ENCODE measurements around the gene FMN2.

Gene FMN2

DNA sequence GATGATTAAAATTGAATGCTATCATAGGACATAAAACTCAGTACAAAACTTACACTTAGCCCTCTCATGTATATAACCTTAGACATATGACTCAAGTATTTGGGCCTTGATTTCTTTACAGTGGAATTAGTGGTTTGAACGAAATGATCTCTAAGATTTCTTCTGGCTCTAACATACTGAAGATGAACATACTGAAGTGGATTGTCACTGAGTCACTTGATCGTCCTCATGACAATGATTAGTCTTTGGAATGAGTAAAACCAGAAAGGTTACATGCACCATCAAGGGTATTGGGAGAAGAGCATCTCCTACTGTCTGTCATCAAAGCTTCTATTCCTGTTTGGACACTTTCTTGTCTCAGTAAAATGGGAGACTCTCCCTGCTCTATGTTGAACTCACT is 17.4 kb downstream of the FMN2 start:
- no peaks in the 10 kb centered on the region for H3K27me3 ChIP-seq (ENCODE audit: insufficient read depth, low read depth)
- TF ChIP-seq CTCF (conservative IDR thresholded peaks at IDR 0.05; ENCODE audit: low read depth, low read length), result no peak
- H3K36me3 ChIP-seq (ENCODE audit: insufficient read depth), result no peaks in the 10 kb centered on the region
- H4K20me1 ChIP-seq (ENCODE audit: insufficient read depth), result no peaks in the 10 kb centered on the region
- no peak overlapping the region for H3K9ac ChIP-seq
- no peaks in the 10 kb centered on the region for H3K79me2 ChIP-seq (ENCODE audit: insufficient read depth, low read depth)
- no peak overlapping the region for H2AFZ ChIP-seq (ENCODE audit: low read depth)
- no peaks in the 10 kb centered on the region for H3K4me1 ChIP-seq (ENCODE audit: low read depth, poor library complexity, severe bottlenecking)
- H3K27ac ChIP-seq, result no peak overlapping the region
- no peak overlapping the region for H3K4me2 ChIP-seq
- no peak overlapping the region for H3K4me3 ChIP-seq (IDR thresholded peaks at IDR 0.05; ENCODE audit: insufficient read depth, low read depth, low read length)

- Histone ChIP-seq H3K27ac (no peak overlapping the region), H3K79me2 (ENCODE audit: insufficient read depth, low read depth) (no peaks in the 10 kb centered on the region), H3K4me2 (no peak overlapping the region), H3K36me3 (ENCODE audit: insufficient read depth) (no peaks in the 10 kb centered on the region), H3K4me1 (ENCODE audit: low read depth, poor library complexity, severe bottlenecking) (no peaks in the 10 kb centered on the region), H4K20me1 (ENCODE audit: insufficient read depth) (no peaks in the 10 kb centered on the region), H3K4me3 (IDR thresholded peaks at IDR 0.05; ENCODE audit: insufficient read depth, low read depth, low read length) (no peak overlapping the region), H2AFZ (ENCODE audit: low read depth) (no peak overlapping the region), H3K9ac (no peak overlapping the region), H3K27me3 (ENCODE audit: insufficient read depth, low read depth) (no peaks in the 10 kb centered on the region)
- TF ChIP-seq CTCF (conservative IDR thresholded peaks at IDR 0.05; ENCODE audit: low read depth, low read length), result no peak
Observed at GRCh38 chr1:240109920-240110636, 18.4 kb downstream of the FMN2 start.

DNA sequence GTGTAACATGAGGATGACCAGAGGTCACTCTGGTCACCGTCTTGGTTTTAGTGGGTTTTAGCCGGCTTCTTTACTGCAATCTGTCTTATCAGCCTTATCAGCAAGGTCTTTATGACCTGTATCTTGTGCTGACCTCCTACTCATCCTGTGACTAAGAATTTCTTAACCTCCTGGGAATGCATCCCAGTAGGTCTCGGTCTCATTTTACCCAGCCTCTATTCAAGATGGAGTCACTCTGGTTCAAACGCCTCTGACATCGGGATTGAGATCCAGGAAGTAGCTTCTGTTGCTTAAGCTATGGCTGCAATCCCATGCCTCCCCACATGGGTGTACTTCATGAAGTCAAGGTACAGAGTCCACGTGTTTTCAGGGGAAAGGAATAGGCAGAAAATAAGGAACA is 19.9 kb downstream of the FMN2 start:
- Histone ChIP-seq H3K4me2 (no peak overlapping the region), H3K36me3 (ENCODE audit: insufficient read depth) (no peaks in the 10 kb centered on the region), H2AFZ (ENCODE audit: low read depth) (no peak overlapping the region), H3K4me1 (ENCODE audit: low read depth, poor library complexity, severe bottlenecking) (no peaks in the 10 kb centered on the region), H3K4me3 (IDR thresholded peaks at IDR 0.05; ENCODE audit: insufficient read depth, low read depth, low read length) (no peak overlapping the region), H3K27me3 (ENCODE audit: insufficient read depth, low read depth) (no peaks in the 10 kb centered on the region), H3K9ac (no peak overlapping the region), H3K79me2 (ENCODE audit: insufficient read depth, low read depth) (no peaks in the 10 kb centered on the region), H3K27ac (no peak overlapping the region), H4K20me1 (ENCODE audit: insufficient read depth) (no peaks in the 10 kb centered on the region)
- no peak for TF ChIP-seq CTCF (conservative IDR thresholded peaks at IDR 0.05; ENCODE audit: low read depth, low read length)

- no peak overlapping the region for H3K27ac ChIP-seq
- TF ChIP-seq CTCF (conservative IDR thresholded peaks at IDR 0.05; ENCODE audit: low read depth, low read length), result no peak
- H3K4me3 ChIP-seq (IDR thresholded peaks at IDR 0.05; ENCODE audit: insufficient read depth, low read depth, low read length), result no peak overlapping the region
- H3K4me1 ChIP-seq (ENCODE audit: low read depth, poor library complexity, severe bottlenecking), result no peaks in the 10 kb centered on the region
- no peak overlapping the region for H3K4me2 ChIP-seq
- H3K27me3 ChIP-seq (ENCODE audit: insufficient read depth, low read depth), result no peaks in the 10 kb centered on the region
- H2AFZ ChIP-seq (ENCODE audit: low read depth), result no peak overlapping the region
- H4K20me1 ChIP-seq (ENCODE audit: insufficient read depth), result no peaks in the 10 kb centered on the region
- no peaks in the 10 kb centered on the region for H3K79me2 ChIP-seq (ENCODE audit: insufficient read depth, low read depth)
- no peak overlapping the region for H3K9ac ChIP-seq
- H3K36me3 ChIP-seq (ENCODE audit: insufficient read depth), result no peaks in the 10 kb centered on the region
Observed at GRCh38 chr1:240114222-240114621, 22.5 kb downstream of the FMN2 start.
